ENCODE results near the gene PSMA1. TPM values are rescaled to one million over a fixed set of nuclear protein-coding genes. Genes with fewer than 3 reads are reported as not detected.

The PSMA1 gene
- total RNA-seq, 2 donors from 2014 or later = 219 to 259 TPM

Other genes with a start within 250 kb of the PSMA1 start
- gene RRAS2, start 161.2 kb downstream of the PSMA1 start, total RNA-seq = 100 to 1,000 TPM in 1 of 2 donors, 10 to 100 TPM in 1; 97.3 to 141 TPM
- gene COPB1, start 20.6 kb downstream of the PSMA1 start, total RNA-seq = 100 to 1,000 TPM in 1 of 2 donors, 10 to 100 TPM in 1; 88.4 to 107 TPM
- gene PDE3B, start 123.4 kb upstream of the PSMA1 start, total RNA-seq = 10 to 100 TPM; 17.7 to 56.8 TPM

Measured in natural killer cell treated with Interleukin-12 subunit alpha and Interleukin-12 subunit beta and Interleukin-15 and Interleukin-18, amount 100 ng/mL, for 72 hours (primary cell).